ENCODE data around the gene FOXA2. TPM values are rescaled to one million over a fixed set of nuclear protein-coding genes. Genes with fewer than 3 reads are reported as not detected.
A peak's percentile ranks its signal among the peaks of the same experiment; 100 is the strongest.

Gene FOXA2
- polyA plus RNA-seq, 2 of the 4 experiments (the other 2 are of a cell fraction): 8.3 to 20.7 TPM

GRCh38 chr20:22574545-22575086 lies 9.8 kb downstream of the FOXA2 start:
- CTCF ChIA-PET: interaction anchor here (0.7 to 8.9 kb wide), 13 partner anchors 10 to 236 kb away, joined by 3 to 80 read pairs (median 4); partner anchors contain the start of gene FOXA2
- POLR2A ChIA-PET: interaction anchor here (1.2 kb wide), 1 partner anchor 10 kb away, joined by 4 read pairs; the partner anchor contains the start of gene FOXA2
- Histone ChIP-seq H3K4me3 (no peak overlapping the region), H3K9me3 (no peaks in the 10 kb centered on the region), H3K4me1 (peaks cover 37% of the 10 kb centered on the region), H3K27ac (peak overlapping the region; percentile 7 to 72; a peak in 3 of 6 replicates), H3K4me2 (peak overlapping the region; percentile 29; the same call in 2 of the 3 replicates)
- WGBS (ENCODE audit: missing lambda C conversion rate): 77% methylated on average over 4 of the region's 4 CpGs
- peak; percentile 39 for FAIRE-seq
- TF ChIP-seq TP53 (CRISPR knock-in tag; IDR thresholded peaks at IDR 0.05): no peak
- no peak for TF ChIP-seq SREBF2 (IDR thresholded peaks at IDR 0.05)
- TF ChIP-seq HEYL (CRISPR knock-in tag; IDR thresholded peaks at IDR 0.05): no peak
- no peak for TF ChIP-seq KDM5A (IDR thresholded peaks at IDR 0.05)
- DNase-seq (ENCODE audit: low read depth in 1 of 2, low spot score in 1 of 2): no peak
- ATAC-seq: no peak

GRCh38 chr20:22572491-22572890 lies 11.9 kb downstream of the FOXA2 start:
- WGBS (ENCODE audit: missing lambda C conversion rate): 84% methylated on average over 4 of the region's 6 CpGs
- no peak for DNase-seq (ENCODE audit: low read depth in 1 of 2, low spot score in 1 of 2)
- ChIA-PET POLR2A (no interaction called here), CTCF (interaction anchor here (0.7 to 8.9 kb wide), 10 partner anchors 10 to 1843 kb away, joined by 3 to 80 read pairs (median 4); partner anchors contain the start of gene FOXA2)
- no peak for FAIRE-seq
- Histone ChIP-seq H3K9me3 (no peaks in the 10 kb centered on the region), H3K4me3 (no peak overlapping the region), H3K4me1 (peaks cover 25% of the 10 kb centered on the region), H3K27ac (peak overlapping the region in 1 of 2 experiments; percentile 13; a peak in 1 of 6 replicates), H3K4me2 (no peak overlapping the region)
- TF ChIP-seq, protein P1, sequence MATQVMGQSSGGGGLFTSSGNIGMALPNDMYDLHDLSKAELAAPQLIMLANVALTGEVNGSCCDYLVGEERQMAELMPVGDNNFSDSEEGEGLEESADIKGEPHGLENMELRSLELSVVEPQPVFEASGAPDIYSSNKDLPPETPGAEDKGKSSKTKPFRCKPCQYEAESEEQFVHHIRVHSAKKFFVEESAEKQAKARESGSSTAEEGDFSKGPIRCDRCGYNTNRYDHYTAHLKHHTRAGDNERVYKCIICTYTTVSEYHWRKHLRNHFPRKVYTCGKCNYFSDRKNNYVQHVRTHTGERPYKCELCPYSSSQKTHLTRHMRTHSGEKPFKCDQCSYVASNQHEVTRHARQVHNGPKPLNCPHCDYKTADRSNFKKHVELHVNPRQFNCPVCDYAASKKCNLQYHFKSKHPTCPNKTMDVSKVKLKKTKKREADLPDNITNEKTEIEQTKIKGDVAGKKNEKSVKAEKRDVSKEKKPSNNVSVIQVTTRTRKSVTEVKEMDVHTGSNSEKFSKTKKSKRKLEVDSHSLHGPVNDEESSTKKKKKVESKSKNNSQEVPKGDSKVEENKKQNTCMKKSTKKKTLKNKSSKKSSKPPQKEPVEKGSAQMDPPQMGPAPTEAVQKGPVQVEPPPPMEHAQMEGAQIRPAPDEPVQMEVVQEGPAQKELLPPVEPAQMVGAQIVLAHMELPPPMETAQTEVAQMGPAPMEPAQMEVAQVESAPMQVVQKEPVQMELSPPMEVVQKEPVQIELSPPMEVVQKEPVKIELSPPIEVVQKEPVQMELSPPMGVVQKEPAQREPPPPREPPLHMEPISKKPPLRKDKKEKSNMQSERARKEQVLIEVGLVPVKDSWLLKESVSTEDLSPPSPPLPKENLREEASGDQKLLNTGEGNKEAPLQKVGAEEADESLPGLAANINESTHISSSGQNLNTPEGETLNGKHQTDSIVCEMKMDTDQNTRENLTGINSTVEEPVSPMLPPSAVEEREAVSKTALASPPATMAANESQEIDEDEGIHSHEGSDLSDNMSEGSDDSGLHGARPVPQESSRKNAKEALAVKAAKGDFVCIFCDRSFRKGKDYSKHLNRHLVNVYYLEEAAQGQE (IDR thresholded peaks at IDR 0.05): no peak
- TF ChIP-seq ZC3H11A (IDR thresholded peaks at IDR 0.05): no peak
- no peak for TF ChIP-seq KDM5A (IDR thresholded peaks at IDR 0.05)
- no peak for TF ChIP-seq RCOR1 (IDR thresholded peaks at IDR 0.05; ENCODE audit: low read depth, low read length)
- ATAC-seq: no peak

DNA sequence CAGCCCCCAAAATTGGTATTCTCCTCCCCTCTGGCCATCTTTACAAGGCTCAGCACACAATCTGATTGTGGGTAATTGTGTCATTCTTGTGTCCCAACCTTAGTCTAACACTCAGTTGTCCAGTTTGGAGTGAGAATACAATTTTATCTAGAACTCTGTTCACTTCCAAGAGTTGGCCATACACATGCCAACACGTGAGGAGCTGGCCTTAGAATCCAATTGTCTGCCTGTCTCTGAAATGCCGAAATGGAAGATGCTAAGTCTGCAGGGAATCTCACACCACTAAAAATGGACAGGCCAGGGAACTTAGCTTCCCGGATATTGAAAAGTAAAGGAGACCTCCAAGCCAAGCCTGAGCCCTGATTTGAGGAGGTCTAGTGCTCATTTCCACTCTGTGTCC lies 12.3 kb downstream of the FOXA2 start:
- ChIA-PET CTCF (interaction anchor here (0.6 to 8.9 kb wide), 12 partner anchors 10 to 1843 kb away, joined by 3 to 80 read pairs (median 3); partner anchors contain the start of gene FOXA2), POLR2A (no interaction called here)
- H3K27ac ChIP-seq: peak overlapping the region in 1 of 2 experiments; percentile 13; a peak in 1 of 6 replicates
- H3K4me1 ChIP-seq: peaks cover 25% of the 10 kb centered on the region
- 95% methylated on average over 3 of the region's 3 CpGs for WGBS (ENCODE audit: missing lambda C conversion rate)
- no peak for DNase-seq (ENCODE audit: low read depth in 1 of 2, low spot score in 1 of 2)
- ATAC-seq: no peak
- no peaks in the 10 kb centered on the region for H3K9me3 ChIP-seq
- TF ChIP-seq JUN (IDR thresholded peaks at IDR 0.05) (no peak), ZNF302 (CRISPR knock-in tag; IDR thresholded peaks at IDR 0.05) (no peak), RNF2 (IDR thresholded peaks at IDR 0.05; ENCODE audit: borderline replicate concordance, low read depth) (no peak), ESRRA (IDR thresholded peaks at IDR 0.05; ENCODE audit: borderline replicate concordance, low read length) (no peak), HOXA7 (CRISPR knock-in tag; IDR thresholded peaks at IDR 0.05) (no peak), PHF8 (IDR thresholded peaks at IDR 0.05; ENCODE audit: borderline replicate concordance, low read depth) (no peak), TFCP2L1 (CRISPR knock-in tag; IDR thresholded peaks at IDR 0.05) (no peak), RCOR1 (IDR thresholded peaks at IDR 0.05; ENCODE audit: low read depth, low read length) (no peak)
- TF ChIP-seq, protein P2, sequence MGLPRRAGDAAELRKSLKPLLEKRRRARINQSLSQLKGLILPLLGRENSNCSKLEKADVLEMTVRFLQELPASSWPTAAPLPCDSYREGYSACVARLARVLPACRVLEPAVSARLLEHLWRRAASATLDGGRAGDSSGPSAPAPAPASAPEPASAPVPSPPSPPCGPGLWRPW (IDR thresholded peaks at IDR 0.05): no peak
- TF ChIP-seq, protein P3, sequence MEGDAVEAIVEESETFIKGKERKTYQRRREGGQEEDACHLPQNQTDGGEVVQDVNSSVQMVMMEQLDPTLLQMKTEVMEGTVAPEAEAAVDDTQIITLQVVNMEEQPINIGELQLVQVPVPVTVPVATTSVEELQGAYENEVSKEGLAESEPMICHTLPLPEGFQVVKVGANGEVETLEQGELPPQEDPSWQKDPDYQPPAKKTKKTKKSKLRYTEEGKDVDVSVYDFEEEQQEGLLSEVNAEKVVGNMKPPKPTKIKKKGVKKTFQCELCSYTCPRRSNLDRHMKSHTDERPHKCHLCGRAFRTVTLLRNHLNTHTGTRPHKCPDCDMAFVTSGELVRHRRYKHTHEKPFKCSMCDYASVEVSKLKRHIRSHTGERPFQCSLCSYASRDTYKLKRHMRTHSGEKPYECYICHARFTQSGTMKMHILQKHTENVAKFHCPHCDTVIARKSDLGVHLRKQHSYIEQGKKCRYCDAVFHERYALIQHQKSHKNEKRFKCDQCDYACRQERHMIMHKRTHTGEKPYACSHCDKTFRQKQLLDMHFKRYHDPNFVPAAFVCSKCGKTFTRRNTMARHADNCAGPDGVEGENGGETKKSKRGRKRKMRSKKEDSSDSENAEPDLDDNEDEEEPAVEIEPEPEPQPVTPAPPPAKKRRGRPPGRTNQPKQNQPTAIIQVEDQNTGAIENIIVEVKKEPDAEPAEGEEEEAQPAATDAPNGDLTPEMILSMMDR (IDR thresholded peaks at IDR 0.05): no peak
- FAIRE-seq: no peak
- no peak overlapping the region for H3K4me2 ChIP-seq
- H3K4me3 ChIP-seq: no peak overlapping the region

Data from A549 (cell line).